BE2C (cell line): ENCODE data around the gene PSMD13.

Experiments used
- DNase-seq: peaks from one replicate; pipeline ENCODE4 v3.0.0-alpha.2; 2020
- H3K27me3 ChIP-seq: fragments of 250-450 bp; sonication (Bioruptor Pico); 2 replicates; pipeline ENCODE4 v1.5.1; 2020; ENCODE audit warnings: mild to moderate bottlenecking
- H3K36me3 ChIP-seq: fragments of 250-450 bp; sonication (Bioruptor Pico); 2 replicates; pipeline ENCODE4 v1.5.1; 2020; ENCODE audit warnings: mild to moderate bottlenecking
- H3K4me1 ChIP-seq: fragments of 250-450 bp; sonication (Bioruptor Pico); 2 replicates; pipeline ENCODE4 v1.5.1; 2020
- H3K4me3 ChIP-seq: 2 replicates; pipeline ENCODE4 v1.5.1; 2011; ENCODE audit warnings: low read depth, low read length
- H3K9me3 ChIP-seq: fragments of 250-450 bp; sonication (Bioruptor Pico); 2 replicates; pipeline ENCODE4 v1.5.1; 2020
- TF ChIP-seq, protein P1 (sequence below): IDR thresholded peaks from 2 replicates; pipeline ENCODE4 v1.5.1; 2012; ENCODE audit warnings: mild to moderate bottlenecking, low read depth, low read length

Gene PSMD13

DNA sequence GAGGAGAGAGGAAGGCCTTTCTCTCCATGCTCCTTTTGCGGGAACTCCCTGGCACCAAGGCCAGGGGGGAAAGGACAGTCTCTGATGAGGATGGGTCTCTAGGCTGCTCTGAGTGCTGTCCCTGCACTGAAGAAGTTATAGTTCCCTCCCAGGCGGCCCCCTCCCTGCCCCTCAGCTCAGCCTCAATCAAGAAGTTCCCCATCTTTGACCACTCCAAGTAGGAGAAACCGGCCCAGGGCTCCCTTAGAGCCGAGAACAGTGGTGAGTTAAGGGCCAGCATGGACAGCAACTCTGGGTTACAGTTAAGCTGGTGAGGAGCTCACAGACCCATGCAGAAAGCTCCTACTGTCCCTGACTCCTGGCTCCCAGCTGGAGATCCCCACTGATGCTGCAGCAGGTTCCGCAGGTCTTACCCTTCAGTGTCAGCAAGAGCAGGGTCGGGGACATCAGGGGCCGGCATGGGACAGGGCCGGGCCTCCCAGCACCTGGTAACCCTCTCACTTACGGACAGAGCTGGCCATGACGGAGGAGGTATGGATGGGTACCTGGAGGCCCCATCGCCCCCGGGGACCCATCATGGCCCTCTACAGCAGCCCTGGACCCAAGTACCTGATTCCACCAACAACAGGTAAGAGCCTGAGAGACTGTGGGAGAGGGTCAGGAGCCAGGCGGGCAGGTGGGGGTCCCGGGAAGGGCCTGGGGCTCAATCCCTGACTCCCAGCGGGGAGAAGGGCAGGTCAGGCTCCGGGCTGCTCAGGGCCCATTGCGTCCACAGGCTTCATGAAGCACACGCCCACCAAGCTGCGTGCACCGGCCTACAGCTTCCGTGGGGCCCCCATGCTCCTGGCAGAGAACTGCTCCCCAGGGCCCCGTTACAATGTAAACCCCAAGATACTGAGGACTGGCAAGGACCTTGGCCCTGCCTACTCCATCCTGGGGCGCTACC is 39.7 kb upstream of the PSMD13 start:
- no peaks in the 10 kb centered on the region for H3K27me3 ChIP-seq
- TF ChIP-seq, protein P1, sequence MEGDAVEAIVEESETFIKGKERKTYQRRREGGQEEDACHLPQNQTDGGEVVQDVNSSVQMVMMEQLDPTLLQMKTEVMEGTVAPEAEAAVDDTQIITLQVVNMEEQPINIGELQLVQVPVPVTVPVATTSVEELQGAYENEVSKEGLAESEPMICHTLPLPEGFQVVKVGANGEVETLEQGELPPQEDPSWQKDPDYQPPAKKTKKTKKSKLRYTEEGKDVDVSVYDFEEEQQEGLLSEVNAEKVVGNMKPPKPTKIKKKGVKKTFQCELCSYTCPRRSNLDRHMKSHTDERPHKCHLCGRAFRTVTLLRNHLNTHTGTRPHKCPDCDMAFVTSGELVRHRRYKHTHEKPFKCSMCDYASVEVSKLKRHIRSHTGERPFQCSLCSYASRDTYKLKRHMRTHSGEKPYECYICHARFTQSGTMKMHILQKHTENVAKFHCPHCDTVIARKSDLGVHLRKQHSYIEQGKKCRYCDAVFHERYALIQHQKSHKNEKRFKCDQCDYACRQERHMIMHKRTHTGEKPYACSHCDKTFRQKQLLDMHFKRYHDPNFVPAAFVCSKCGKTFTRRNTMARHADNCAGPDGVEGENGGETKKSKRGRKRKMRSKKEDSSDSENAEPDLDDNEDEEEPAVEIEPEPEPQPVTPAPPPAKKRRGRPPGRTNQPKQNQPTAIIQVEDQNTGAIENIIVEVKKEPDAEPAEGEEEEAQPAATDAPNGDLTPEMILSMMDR = no peak
- H3K4me3 ChIP-seq = no peak overlapping the region
- H3K9me3 ChIP-seq = no peaks in the 10 kb centered on the region
- H3K36me3 ChIP-seq = no peaks in the 10 kb centered on the region
- no peak for DNase-seq
- H3K4me1 ChIP-seq = no peaks in the 10 kb centered on the region

DNA sequence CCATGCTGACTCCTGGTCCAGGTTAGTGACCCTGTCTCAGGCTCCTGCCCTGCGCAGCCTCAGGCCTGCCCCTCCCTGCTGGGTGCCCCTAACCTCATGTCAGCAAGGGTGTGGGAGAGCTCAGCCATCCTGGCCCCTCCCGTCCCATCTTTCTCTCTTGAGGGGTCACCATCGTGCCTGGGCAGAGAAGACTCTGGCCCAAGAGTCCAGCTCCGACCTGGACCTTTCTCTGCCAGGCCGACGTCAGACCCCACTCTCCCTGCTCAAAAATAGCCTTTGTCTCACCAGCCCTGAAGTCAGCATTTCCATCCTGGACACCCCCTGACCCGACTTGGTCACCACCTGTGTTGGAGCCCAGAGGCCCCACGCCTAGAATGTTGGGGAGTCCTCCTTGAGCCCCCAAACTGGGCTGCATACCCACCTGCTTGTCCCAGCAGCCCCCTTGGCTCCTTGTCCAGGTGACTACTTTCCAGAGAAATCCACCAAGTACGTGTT is 39.0 kb upstream of the PSMD13 start:
- no peaks in the 10 kb centered on the region for H3K27me3 ChIP-seq
- no peaks in the 10 kb centered on the region for H3K9me3 ChIP-seq
- TF ChIP-seq, protein P1 = no peak
- no peak overlapping the region for H3K4me3 ChIP-seq
- no peak for DNase-seq
- H3K4me1 ChIP-seq = no peaks in the 10 kb centered on the region
- H3K36me3 ChIP-seq = no peaks in the 10 kb centered on the region

DNA sequence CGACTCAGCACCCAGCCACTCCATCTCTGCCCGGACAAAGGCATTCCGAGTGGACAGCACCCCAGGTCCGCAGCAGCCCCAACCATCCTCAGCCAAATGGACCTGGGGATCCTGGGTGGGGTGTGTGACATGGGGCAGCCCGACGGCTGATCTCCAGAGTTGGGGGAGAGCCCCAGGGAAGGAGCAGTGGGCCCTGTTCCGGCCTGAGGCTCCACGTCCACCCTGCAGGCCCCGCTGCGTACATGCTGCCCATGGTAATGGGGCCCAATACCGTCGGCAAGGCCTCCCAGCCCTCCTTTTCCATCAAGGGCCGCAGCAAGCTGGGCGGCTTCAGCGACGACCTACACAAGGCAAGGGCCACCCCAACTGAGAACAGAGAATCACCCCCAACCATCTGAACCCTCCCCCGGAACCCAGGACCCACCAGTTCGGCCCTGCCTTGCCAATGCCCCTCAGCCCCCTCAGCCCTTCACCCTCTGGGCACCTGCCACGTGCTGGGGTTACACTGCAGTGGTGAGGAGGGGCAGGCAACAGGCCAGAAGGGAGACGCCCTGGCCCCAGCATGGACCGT is 38.5 kb upstream of the PSMD13 start:
- Histone ChIP-seq H3K36me3 (no peaks in the 10 kb centered on the region), H3K9me3 (no peaks in the 10 kb centered on the region), H3K4me3 (no peak overlapping the region), H3K27me3 (no peaks in the 10 kb centered on the region), H3K4me1 (no peaks in the 10 kb centered on the region)
- TF ChIP-seq, protein P1 = no peak
- no peak for DNase-seq

DNA sequence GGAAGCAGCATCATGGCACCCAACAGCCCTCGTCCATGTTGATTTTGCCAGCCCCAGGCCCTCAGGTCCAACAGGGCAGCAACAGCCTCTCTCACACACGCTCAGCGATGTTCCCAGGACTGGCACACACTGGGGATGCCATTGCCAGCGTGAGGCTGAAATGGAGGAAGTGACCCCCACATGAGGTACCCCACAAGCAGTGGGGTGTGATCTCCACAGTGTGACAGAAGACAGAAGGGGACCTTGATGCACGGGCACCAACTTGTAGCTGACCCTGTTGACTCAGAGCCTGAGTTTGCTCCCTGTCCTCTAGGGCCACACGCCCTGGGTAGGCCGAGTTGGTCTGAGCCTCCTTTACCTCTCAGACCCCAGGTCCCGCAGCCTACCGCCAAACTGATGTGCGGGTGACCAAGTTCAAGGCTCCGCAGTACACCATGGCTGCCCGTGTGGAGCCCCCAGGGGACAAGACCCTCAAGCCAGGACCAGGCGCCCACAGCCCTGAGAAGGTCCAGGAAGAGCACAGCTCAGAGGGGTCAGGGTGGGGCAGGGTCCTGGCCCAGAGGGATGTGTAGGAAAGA is 37.7 kb upstream of the PSMD13 start:
- TF ChIP-seq, protein P1 = no peak
- no peak overlapping the region for H3K4me3 ChIP-seq
- H3K27me3 ChIP-seq = no peaks in the 10 kb centered on the region
- no peaks in the 10 kb centered on the region for H3K36me3 ChIP-seq
- no peaks in the 10 kb centered on the region for H3K9me3 ChIP-seq
- H3K4me1 ChIP-seq = no peaks in the 10 kb centered on the region
- no peak for DNase-seq

DNA sequence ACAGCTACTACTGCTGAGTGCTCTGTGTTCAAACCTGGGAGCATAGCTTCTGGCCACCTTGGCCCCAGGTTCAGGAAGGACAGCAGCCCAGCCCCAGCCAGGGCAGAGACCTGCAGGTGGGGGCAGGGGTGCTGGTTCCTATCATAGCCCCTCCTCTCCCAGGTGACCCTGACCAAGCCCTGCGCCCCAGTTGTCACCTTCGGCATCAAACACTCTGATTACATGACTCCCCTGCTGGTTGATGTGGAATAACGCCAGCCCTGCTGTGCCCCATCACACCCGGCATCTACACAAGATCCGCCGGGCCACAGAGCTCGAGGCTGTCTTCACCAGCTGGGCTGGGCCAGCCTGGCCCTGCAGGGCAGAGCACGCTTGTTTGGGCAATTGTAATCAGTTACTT is 37.0 kb upstream of the PSMD13 start:
- H3K4me1 ChIP-seq = no peaks in the 10 kb centered on the region
- no peaks in the 10 kb centered on the region for H3K9me3 ChIP-seq
- no peak overlapping the region for H3K4me3 ChIP-seq
- no peaks in the 10 kb centered on the region for H3K27me3 ChIP-seq
- no peaks in the 10 kb centered on the region for H3K36me3 ChIP-seq
- TF ChIP-seq, protein P1 = no peak
- DNase-seq = no peak
